Naive thymus-derived CD8-positive, alpha-beta T cell (primary cell): ENCODE measurements around the gene MT2A. TPM values are rescaled to one million over a fixed set of nuclear protein-coding genes. Genes with fewer than 3 reads are reported as not detected.

Experiments used
- ATAC-seq, 2 donors: fragments of 150-1000 bp; cut with Tn5 transposase in 1 of 2; sonication (Bioruptor Pico), chemical (Tn5 transposase) in 1 of 2; 1 replicate in 1 of 2; 2 replicates in 1 of 2; pipeline ENCODE4 v1.10.0; 2021; ENCODE audit warnings: mild to moderate bottlenecking in 2 of 2, moderate library complexity in 2 of 2
- POLR2A ChIA-PET: fragments of 350-600 bp; sonication (Branson Sonifier 250); formaldehyde crosslinking; loops from one replicate; lab custom pipeline; 2021; ENCODE audit warnings: antibody characterized with exemption; lab: Charles Lee
- DNase-seq, 10 donors: peaks; one replicate each; pipeline versions ENCODE4 v3.0.0 to v3.0.0-alpha.2; 2020 to 2022
- H3K27ac Mint-ChIP-seq, 10 donors: one replicate each; pipeline ENCODE4 v1.8.0; 2020 to 2022; ENCODE audit warnings: mild to moderate bottlenecking in 10 of 10, mixed read lengths in 10 of 10, moderate library complexity in 4 of 10, inconsistent platforms in 1 of 10
- H3K27me3 Mint-ChIP-seq, 5 donors: one replicate each; pipeline ENCODE4 v1.8.0; 2021 to 2022; ENCODE audit warnings: mixed read lengths in 5 of 5
- H3K36me3 Mint-ChIP-seq, 3 donors: one replicate each; pipeline ENCODE4 v1.8.0; 2020 to 2022; ENCODE audit warnings: mixed read lengths in 3 of 3, mild to moderate bottlenecking in 2 of 3, inconsistent platforms in 1 of 3
- H3K4me1 Mint-ChIP-seq, 4 donors: one replicate each; pipeline ENCODE4 v1.8.0; 2021 to 2022; ENCODE audit warnings: mixed read lengths in 4 of 4
- H3K4me3 Mint-ChIP-seq, 10 donors: one replicate each; pipeline ENCODE4 v1.8.0; 2020 to 2022; ENCODE audit warnings: mild to moderate bottlenecking in 10 of 10, mixed read lengths in 10 of 10, moderate library complexity in 6 of 10, inconsistent platforms in 1 of 10
- H3K9me3 Mint-ChIP-seq, 9 donors: one replicate each; pipeline ENCODE4 v1.8.0; 2020 to 2022; ENCODE audit warnings: mixed read lengths in 9 of 9, mild to moderate bottlenecking in 3 of 9, inconsistent platforms in 1 of 9, moderate library complexity in 1 of 9
- polyA plus RNA-seq, 3 donors: library from polyadenylated mRNA; unstranded; fragments of 300-500 nt; fragmentation: Illumina TruSeq; gene quantifications; one replicate each; pipeline ENCODE4 v1.2.3, GENCODE V29; 2021
- total RNA-seq, 8 experiments: library from RNA in 2 of 8; stranded (reverse) in 2 of 8; gene quantifications; one replicate each; pipeline ENCODE4 v1.2.3 and lab custom pipeline; 2021 to 2026

The MT2A gene
- total RNA-seq, result 10 to 100 TPM; 32.3 to 39.0 TPM
- polyA plus RNA-seq, result 100 to 1,000 TPM; 248 to 303 (median 294) TPM
- 5.2 to 19.1 (median 10.6) reads per million in 6 experiments for total RNA-seq (lab: John Stamatoyannopoulos, UW)

DNA sequence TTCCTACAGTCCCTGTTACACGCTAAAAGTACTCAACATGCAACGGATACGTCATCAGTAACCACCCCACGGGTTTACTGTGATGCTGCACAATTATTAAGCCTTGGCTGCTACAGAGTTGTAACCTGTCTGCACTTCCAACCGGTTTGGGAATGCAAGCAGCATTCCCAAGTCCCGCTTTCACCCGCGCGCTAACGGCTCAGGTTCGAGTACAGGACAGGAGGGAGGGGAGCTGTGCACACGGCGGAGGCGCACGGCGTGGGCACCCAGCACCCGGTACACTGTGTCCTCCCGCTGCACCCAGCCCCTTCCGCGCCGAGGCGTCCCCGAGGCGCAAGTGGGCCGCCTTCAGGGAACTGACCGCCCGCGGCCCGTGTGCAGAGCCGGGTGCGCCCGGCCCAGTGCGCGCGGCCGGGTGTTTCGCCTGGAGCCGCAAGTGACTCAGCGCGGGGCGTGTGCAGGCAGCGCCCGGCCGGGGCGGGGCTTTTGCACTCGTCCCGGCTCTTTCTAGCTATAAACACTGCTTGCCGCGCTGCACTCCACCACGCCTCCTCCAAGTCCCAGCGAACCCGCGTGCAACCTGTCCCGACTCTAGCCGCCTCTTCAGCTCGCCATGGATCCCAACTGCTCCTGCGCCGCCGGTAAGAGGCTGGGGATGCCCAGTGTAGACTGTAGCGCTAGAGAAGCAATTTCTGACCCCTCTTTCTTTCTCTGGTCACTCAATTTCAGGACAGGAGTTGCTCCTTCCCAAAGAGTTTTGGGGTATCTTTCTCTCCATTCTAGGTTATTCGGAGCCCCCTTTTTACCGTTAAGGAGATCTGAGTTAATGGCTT, at the start of gene MT2A:
MT2A (plus strand) TSS at position 542 of the 833 bp plus-strand sequence; CDS start at position 614, 72 bp downstream.
- H3K4me1 Mint-ChIP-seq, result peaks cover 30 to 59% (median 54%) of the 10 kb centered on the region in 4 donors
- POLR2A ChIA-PET, result interaction anchor here (0.5 to 5.6 kb wide), 19 partner anchors 8 to 667 kb away, joined by 3 to 50 read pairs (median 6); partner anchors contain the start of genes BBS2, HERPUD1, MT1A and MT1E

DNA sequence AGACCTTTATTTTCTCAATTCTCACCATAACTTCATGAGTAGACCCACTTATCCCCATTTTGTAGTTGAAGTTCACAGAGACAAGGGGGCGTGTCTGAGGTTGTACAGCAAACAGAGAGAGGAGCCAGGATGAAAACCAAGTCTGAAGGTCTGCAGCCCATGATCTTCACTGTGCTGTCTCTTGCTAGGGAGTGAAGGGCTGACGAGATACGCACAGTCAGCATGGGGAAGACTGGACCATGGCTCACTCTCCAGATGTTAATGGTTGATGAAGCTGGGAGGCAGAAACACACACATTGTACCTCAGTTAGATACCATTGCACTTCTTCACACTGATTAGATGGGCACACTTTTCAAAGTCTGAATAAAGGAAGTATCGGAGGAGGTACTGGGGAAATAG, 49.3 kb upstream of the MT2A start:
- no peak for ATAC-seq

More for the DNA sequence above, at the start of gene MT2A:
- DNase-seq (peak; percentile 74 to 89 (median 80)), ATAC-seq (peak; percentile 72 to 89)
- Mint-ChIP-seq H3K27ac (peak within 1 kb of the TSS; percentile 91 to 99 (median 96)), H3K9me3 (no peaks in the 10 kb centered on the region), H3K36me3 (no peaks in the 10 kb centered on the region), H3K27me3 (no peaks in the 10 kb centered on the region), H3K4me3 (peak within 1 kb of the TSS; percentile 86 to 100 (median 96))

DNA sequence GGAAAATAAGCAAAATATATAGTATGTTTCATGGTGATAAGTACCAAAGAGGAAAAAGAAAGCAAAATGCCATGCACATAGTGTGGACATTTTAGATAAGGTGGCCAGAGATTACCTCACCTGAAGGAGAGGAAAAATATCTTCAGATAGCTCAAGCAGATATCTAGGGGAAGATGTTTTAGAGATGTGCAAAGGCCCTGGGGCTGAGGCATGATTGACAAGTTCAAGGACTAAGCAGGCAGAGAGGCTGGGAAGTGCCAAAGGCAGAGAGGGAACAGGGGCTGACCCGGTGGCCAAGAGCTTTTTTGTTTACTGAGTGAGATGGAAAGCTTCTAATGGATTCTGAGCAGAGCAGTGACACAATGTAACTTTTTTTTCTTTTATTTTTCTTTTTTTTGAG, 47.9 kb upstream of the MT2A start:
- ATAC-seq (no peak), DNase-seq (no peak)
- Mint-ChIP-seq H3K27ac (no peak overlapping the region), H3K36me3 (no peaks in the 10 kb centered on the region), H3K4me3 (no peak overlapping the region), H3K27me3 (peaks cover 7 to 39% (median 14%) of the 10 kb centered on the region in 5 donors), H3K4me1 (peaks cover 0 to 4% (median 0%) of the 10 kb centered on the region in 4 donors), H3K9me3 (no peaks in the 10 kb centered on the region)
- POLR2A ChIA-PET, result no interaction called here

More for the DNA sequence above, 49.3 kb upstream of the MT2A start:
- peaks cover 7 to 40% (median 16%) of the 10 kb centered on the region in 5 donors for H3K27me3 Mint-ChIP-seq
- no peak for DNase-seq
- peaks cover 0 to 4% (median 0%) of the 10 kb centered on the region in 4 donors for H3K4me1 Mint-ChIP-seq
- H3K36me3 Mint-ChIP-seq, result no peaks in the 10 kb centered on the region
- POLR2A ChIA-PET, result no interaction called here
- H3K27ac Mint-ChIP-seq, result no peak overlapping the region
- no peaks in the 10 kb centered on the region for H3K9me3 Mint-ChIP-seq
- no peak overlapping the region for H3K4me3 Mint-ChIP-seq

DNA sequence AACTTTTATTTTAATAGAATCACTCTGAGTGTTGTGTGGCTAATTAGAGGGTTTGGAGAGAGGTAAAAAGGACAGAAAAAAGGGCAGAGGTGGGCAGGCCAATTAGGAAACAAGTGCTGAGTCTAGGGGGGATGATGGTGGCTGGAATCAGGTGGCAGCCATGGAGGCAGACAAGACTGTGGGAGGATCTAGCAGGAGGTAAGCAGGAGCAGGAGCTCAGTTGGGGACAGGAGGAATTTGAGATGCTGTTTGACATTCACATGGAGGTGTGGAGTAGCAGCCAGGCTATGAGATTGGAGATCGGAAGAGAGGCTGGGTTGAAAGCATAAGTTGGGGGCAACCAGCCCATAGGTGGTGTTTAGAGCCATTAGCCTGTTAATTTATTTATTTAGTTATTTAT, 47.3 kb upstream of the MT2A start:
- no peak for DNase-seq
- peaks cover 0 to 4% (median under 1%) of the 10 kb centered on the region in 4 donors for H3K4me1 Mint-ChIP-seq
- H3K27me3 Mint-ChIP-seq, result peaks cover 5 to 39% (median 13%) of the 10 kb centered on the region in 5 donors
- H3K9me3 Mint-ChIP-seq, result no peaks in the 10 kb centered on the region
- H3K4me3 Mint-ChIP-seq, result no peak overlapping the region
- H3K27ac Mint-ChIP-seq, result no peak overlapping the region
- POLR2A ChIA-PET, result no interaction called here
- ATAC-seq, result no peak
- H3K36me3 Mint-ChIP-seq, result no peaks in the 10 kb centered on the region

DNA sequence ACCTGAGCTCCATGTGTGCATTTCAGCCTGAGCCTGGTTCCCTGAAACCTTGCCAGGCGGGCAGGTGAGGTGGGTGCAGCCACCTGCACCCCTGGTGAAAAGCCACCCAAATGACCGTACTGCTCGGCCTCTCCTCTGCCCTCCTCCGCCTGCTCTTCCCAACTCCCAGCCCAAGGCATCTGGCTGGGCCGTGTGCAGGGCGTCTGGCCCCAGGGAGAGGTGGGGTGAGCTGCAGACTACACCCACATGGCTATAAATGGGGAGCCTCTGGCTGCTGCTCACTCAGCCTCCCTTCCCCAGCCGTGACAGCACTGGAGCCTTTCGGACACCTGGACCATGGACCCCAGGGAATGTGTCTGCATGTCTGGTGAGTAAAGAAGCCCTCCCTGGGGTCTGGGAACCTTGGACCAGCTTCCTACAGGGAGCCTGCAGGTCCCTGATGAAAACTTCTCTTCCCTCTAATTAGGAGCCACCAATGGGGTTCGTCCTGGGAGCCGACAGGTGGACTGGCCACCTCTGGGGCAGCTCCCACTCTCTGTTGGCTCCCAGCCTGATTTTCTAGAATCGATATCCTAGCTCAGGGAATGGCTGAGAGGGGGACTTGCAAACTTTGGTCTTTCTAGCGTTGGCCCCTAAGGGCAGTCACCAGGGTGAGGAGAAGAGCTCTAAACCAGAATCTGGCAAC, 43.4 kb upstream of the MT2A start, which contains the start of gene MT4:
MT4 (plus strand) TSS at position 281 of the 685 bp plus-strand sequence; CDS start at position 337, 56 bp downstream.
- peaks cover 2 to 15% (median 7%) of the 10 kb centered on the region in 5 donors for H3K27me3 Mint-ChIP-seq

DNA sequence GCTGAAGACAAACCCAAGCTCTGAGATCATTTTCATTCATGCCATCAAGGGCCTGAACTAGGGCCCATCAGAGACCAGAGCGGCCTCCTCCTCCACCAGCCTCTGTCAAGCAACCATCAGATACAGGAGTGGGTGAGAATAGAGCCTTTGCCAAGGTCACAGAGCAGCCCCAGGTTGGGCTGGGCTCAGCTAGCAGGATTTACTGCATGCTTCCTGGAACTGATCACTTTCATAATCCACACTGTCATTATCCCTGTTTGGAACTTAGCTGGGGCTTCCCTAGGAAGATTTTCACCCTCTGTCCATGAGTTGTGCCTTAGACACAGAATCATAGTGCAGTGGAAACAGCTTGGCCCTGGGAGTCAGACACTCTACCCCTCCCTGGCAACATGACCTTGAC, 38.4 kb upstream of the MT2A start:
- H3K36me3 Mint-ChIP-seq, result no peaks in the 10 kb centered on the region
- POLR2A ChIA-PET, result interaction anchor here (0.6 to 1.2 kb wide), 2 partner anchors 52 to 61 kb away, joined by 3 read pairs; no protein-coding TSS in a partner anchor
- ATAC-seq (no peak), DNase-seq (no peak)
- H3K9me3 Mint-ChIP-seq, result peaks cover 0 to 5% (median 0%) of the 10 kb centered on the region in 9 donors
- no peaks in the 10 kb centered on the region for H3K27me3 Mint-ChIP-seq
- no peak overlapping the region for H3K4me3 Mint-ChIP-seq
- peaks cover 0 to 6% (median 2%) of the 10 kb centered on the region in 4 donors for H3K4me1 Mint-ChIP-seq
- H3K27ac Mint-ChIP-seq, result no peak overlapping the region

More for the DNA sequence above, 43.4 kb upstream of the MT2A start, which contains the start of gene MT4:
- no peak for DNase-seq
- Mint-ChIP-seq H3K4me3 (no peak within 1 kb of the TSS), H3K27ac (no peak within 1 kb of the TSS), H3K9me3 (no peaks in the 10 kb centered on the region), H3K4me1 (peaks cover 0 to 7% (median 3%) of the 10 kb centered on the region in 4 donors), H3K36me3 (no peaks in the 10 kb centered on the region)
- no peak for ATAC-seq
- POLR2A ChIA-PET, result no interaction called here

DNA sequence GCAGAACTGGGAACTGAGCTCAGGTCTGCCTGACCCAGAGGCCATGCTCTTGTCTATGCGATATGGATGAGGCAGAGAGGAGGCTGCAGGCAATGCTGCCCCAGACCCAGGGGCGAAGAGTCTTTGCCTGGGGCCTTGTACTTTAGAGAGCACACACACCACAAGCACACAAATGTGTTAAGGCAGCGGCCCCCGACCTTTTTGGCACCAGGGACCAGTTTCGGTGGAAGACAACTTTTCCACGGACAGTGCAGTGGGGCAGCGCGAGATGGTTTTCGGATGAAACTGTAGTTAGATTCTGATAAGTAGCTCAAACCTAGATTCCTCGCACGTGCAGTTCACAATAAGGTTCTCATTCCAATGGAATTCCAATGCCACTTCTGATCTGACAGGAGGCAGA, 36.9 kb upstream of the MT2A start:
- no peak overlapping the region for H3K4me3 Mint-ChIP-seq
- H3K27me3 Mint-ChIP-seq, result no peaks in the 10 kb centered on the region
- peaks cover 0 to 2% (median under 1%) of the 10 kb centered on the region in 4 donors for H3K4me1 Mint-ChIP-seq
- DNase-seq (no peak), ATAC-seq (no peak)
- peaks cover 0 to 9% (median 0%) of the 10 kb centered on the region in 9 donors for H3K9me3 Mint-ChIP-seq
- POLR2A ChIA-PET, result no interaction called here
- H3K27ac Mint-ChIP-seq, result no peak overlapping the region
- H3K36me3 Mint-ChIP-seq, result no peaks in the 10 kb centered on the region

DNA sequence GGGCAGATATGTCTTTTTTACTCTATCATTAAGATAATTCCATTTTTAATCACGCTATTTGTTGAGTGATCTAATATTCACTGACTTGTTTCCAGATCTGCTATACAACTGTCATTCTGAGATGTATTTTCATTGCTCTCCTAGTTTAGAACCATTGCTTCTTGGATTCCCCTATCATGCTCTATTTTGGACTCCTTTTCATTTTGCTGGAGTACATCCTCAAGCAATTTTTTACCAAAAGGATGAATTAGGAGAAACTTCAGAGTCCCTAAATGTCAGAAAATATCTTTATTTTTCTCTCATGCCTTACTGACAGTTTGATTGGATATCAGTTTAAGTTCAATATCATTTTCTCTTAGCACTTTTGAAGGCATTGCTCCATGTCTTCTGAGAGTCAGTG, 33.8 kb upstream of the MT2A start:
- no peak overlapping the region for H3K27ac Mint-ChIP-seq
- POLR2A ChIA-PET, result no interaction called here
- DNase-seq (no peak), ATAC-seq (no peak)
- no peak overlapping the region for H3K4me3 Mint-ChIP-seq
- H3K27me3 Mint-ChIP-seq, result no peaks in the 10 kb centered on the region
- peaks cover 0 to 9% (median 0%) of the 10 kb centered on the region in 9 donors for H3K9me3 Mint-ChIP-seq
- H3K4me1 Mint-ChIP-seq, result peaks cover 6 to 10% (median 6%) of the 10 kb centered on the region in 4 donors
- H3K36me3 Mint-ChIP-seq, result no peaks in the 10 kb centered on the region

DNA sequence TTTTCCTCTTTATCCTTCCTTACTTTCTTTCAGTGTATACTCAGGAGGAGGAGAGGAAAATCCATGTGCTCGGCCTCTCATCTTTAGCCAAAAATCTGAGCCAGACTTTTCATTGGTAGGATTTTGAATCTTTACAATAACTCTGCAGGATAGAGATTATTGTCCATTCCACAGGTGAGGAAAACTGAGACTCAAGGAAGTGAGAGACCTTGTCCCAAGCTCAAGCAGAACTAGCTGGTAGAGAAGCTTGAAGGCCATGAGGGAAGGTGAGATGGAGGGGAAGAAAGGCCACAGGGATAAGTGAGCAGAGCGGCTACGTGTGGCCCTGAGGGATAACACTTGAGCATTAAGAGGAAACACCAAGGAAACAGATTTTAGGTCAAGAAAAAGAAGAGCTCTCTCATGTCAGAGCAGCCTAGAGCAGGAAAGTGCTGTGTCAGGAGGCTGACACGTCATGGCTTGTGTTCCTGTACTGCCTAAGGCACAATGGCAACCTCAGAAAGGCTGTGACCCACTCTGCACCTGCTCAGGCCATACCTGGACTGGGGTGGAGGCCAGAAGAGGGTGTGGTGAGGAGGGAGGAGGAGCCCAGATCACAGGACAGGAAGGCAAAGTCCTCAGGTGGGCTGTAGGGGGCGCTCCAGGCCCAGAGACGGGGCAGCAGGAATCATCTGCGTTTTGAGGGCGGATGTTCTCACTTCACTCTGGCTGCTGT, 31.6 kb upstream of the MT2A start:
- Mint-ChIP-seq H3K4me3 (no peak overlapping the region), H3K4me1 (peaks cover 6 to 10% (median 6%) of the 10 kb centered on the region in 4 donors), H3K27me3 (no peaks in the 10 kb centered on the region), H3K9me3 (peaks cover 0 to 9% (median 0%) of the 10 kb centered on the region in 9 donors), H3K36me3 (no peaks in the 10 kb centered on the region), H3K27ac (peak overlapping the region in 8 of 10 donors; percentile 38 to 89 (median 74))
- DNase-seq (peak; percentile 78 to 93 (median 88)), ATAC-seq (peak; percentile 100)
- POLR2A ChIA-PET, result interaction anchor here (0.6 to 2.6 kb wide), 10 partner anchors 24 to 137 kb away, joined by 3 to 16 read pairs (median 3); no protein-coding TSS in a partner anchor

DNA sequence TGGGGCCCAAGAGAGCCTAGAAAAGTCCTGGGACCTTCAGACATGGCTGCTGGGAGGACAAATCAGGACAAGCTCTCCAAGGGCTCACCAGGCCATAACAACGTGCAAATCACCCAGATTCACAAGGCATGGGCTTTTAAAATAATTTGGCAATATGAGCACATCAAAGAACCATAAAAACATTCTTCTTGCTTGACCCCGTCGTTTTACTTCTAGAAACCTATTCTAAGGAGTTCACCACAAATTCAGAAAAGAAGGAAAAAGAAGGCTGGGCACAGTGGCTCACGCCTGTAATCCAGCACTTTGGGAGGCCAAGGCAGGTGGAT, 31.1 kb upstream of the MT2A start:
- POLR2A ChIA-PET, result interaction anchor here (0.6 to 2.6 kb wide), 8 partner anchors 24 to 136 kb away, joined by 3 to 16 read pairs (median 3); no protein-coding TSS in a partner anchor
- peak overlapping the region in 8 of 10 donors; percentile 38 to 89 (median 74) for H3K27ac Mint-ChIP-seq
- no peak overlapping the region for H3K4me3 Mint-ChIP-seq
- peaks cover 6 to 10% (median 6%) of the 10 kb centered on the region in 4 donors for H3K4me1 Mint-ChIP-seq
- no peaks in the 10 kb centered on the region for H3K36me3 Mint-ChIP-seq
- peaks cover 0 to 9% (median 0%) of the 10 kb centered on the region in 9 donors for H3K9me3 Mint-ChIP-seq
- H3K27me3 Mint-ChIP-seq, result no peaks in the 10 kb centered on the region
- no peak for ATAC-seq
- no peak for DNase-seq

DNA sequence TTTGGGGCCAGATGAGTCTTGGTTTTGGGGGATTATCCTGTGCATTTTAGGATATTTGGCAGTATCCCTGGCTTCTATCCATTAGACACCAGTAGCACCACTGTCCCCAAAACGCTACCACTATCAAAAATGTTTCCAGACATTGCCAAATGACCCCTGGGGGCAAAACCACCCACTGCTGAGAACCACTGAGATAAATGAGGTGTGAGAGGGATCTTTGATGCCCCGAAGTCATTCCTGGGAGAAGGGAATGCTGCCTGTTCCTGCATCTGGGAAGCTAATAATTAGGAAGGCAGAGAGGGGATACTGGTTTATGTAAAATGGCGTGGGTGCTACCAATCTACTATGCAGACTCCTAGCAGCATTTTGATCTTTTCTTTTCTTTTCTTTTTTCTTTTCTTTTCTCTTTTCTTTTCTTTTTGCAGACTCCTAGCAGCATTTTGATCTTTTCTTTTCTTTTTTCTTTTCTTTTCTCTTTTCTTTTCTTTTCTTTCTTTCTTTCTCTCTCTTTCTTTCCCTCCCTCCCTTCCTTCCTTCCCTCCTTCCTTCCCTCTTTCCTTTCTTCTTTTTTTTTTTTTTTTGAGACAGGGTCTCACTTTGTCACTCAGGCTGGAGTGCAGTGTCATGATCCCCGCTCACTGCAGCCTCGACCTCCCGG, 27.9 kb upstream of the MT2A start:
- Mint-ChIP-seq H3K4me3 (no peak overlapping the region), H3K4me1 (peaks cover 6 to 10% (median 6%) of the 10 kb centered on the region in 4 donors), H3K27ac (peak overlapping the region in 1 of 10 donors; percentile 49), H3K27me3 (peaks cover 0 to 5% (median 0%) of the 10 kb centered on the region in 5 donors), H3K9me3 (no peaks in the 10 kb centered on the region), H3K36me3 (no peaks in the 10 kb centered on the region)
- DNase-seq (no peak), ATAC-seq (no peak)
- POLR2A ChIA-PET, result no interaction called here
